Mucosa of descending colon (tissue), 3 donors: ENCODE data around the gene AKAP8. TPM values are rescaled to one million over a fixed set of nuclear protein-coding genes. Genes with fewer than 3 reads are reported as not detected.
"Not testable (repeated sequence)": the region's sequence is repeated elsewhere in the genome, so short reads cannot be mapped to it uniquely, and the experiment has no call there.

Experiments
- ATAC-seq: fragments of 200-7000 bp; cut with Tn5 transposase; one replicate; pipeline ENCODE4 v1.9.1; 2020; ENCODE audit warnings: mild to moderate bottlenecking, moderate library complexity
- DNase-seq, 3 donors: peaks; one replicate each; pipeline ENCODE4 v3.0.0-alpha.2; 2020
- H3K36me3 ChIP-seq: fragments of 200-600 bp; one replicate; pipeline ENCODE4 v1.8.0; 2021; ENCODE audit warnings: low read depth, mild to moderate bottlenecking
- H3K4me1 ChIP-seq: fragments of 200-600 bp; one replicate; pipeline ENCODE4 v1.8.0; 2021; ENCODE audit warnings: low read depth, mild to moderate bottlenecking
- H3K4me3 ChIP-seq: fragments of 200-600 bp; one replicate; pipeline ENCODE4 v1.8.0; 2021; ENCODE audit warnings: mild to moderate bottlenecking
- H3K9me3 ChIP-seq: fragments of 200-600 bp; one replicate; pipeline ENCODE4 v1.8.0; 2021; ENCODE audit warnings: mild to moderate bottlenecking
- CTCF ChIP-seq: fragments of 200-600 bp; IDR thresholded peaks from one replicate; pipeline ENCODE4 v1.8.0; 2022; ENCODE audit warnings: antibody characterized with exemption, mild to moderate bottlenecking
- intact Hi-C, 2 donors: fragments of 100-400 bp; cut with DNase I in 1 of 2; cut with micrococcal nuclease in 1 of 2; formaldehyde crosslinking; loops; one replicate each; pipeline versions ENCODE4 v1.11.0 to v1.11.1; 2022; cut with DNase I, micrococcal nuclease
- total RNA-seq, 3 donors: library from RNA; stranded (reverse); fragmentation: NEBNext Ultra II Directional in 2 of 3; extraction: Animal tissue kit (Norgen Biotek cat#: 25700) in 2 of 3; gene quantifications; one replicate each; pipeline versions ENCODE4 v1.2.1 to v1.2.4, GENCODE V29; 2021 to 2023
- donor health status: DM: no; HTN: no; CAD: no; lungs with moderate emphysema.
- donor health status: DM: no; HTN: no; CAD: no.
- donor health status: DM: no; HTN: yes; CAD: no.

The AKAP8 gene
- total RNA-seq, 3 donors from 2014 or later: 37.8 to 50.0 (median 41.3) TPM

- no peaks in the 10 kb centered on the region for H3K4me1 ChIP-seq
- TF ChIP-seq CTCF: no peak
- H3K4me3 ChIP-seq: no peak overlapping the region
- DNase-seq (no peak), ATAC-seq (no peak)
- H3K9me3 ChIP-seq: no peaks in the 10 kb centered on the region
- intact Hi-C loops: no loop called here
- peaks cover 27% of the 10 kb centered on the region for H3K36me3 ChIP-seq
Observed at GRCh38 chr19:15367439-15367838, 12.1 kb downstream of the AKAP8 start.

GRCh38 chr19:15365264-15365663, 14.3 kb downstream of the AKAP8 start:
- Histone ChIP-seq H3K36me3 (peaks cover 20% of the 10 kb centered on the region), H3K4me1 (no peaks in the 10 kb centered on the region), H3K4me3 (no peak overlapping the region), H3K9me3 (no peaks in the 10 kb centered on the region)
- intact Hi-C loops: no loop called here
- DNase-seq: no peak
- no peak for TF ChIP-seq CTCF
- no peak for ATAC-seq

- H3K9me3 ChIP-seq, ATAC-seq, intact Hi-C loops, H3K4me1 ChIP-seq, H3K4me3 ChIP-seq, DNase-seq: not testable (repeated sequence)
- H3K36me3 ChIP-seq: peaks cover 16% of the 10 kb centered on the region
Observed at GRCh38 chr19:15363791-15364190, 15.8 kb downstream of the AKAP8 start.

- H3K4me3 ChIP-seq, H3K9me3 ChIP-seq, H3K4me1 ChIP-seq, intact Hi-C loops, ATAC-seq: not testable (repeated sequence)
- H3K36me3 ChIP-seq: peaks cover 16% of the 10 kb centered on the region
- DNase-seq: peak in 1 of 3 donors; percentile 10
Observed at GRCh38 chr19:15363048-15363447, 16.5 kb downstream of the AKAP8 start.

- ATAC-seq: peak; percentile 20
Observed at GRCh38 chr19:15360015-15360414, 19.6 kb downstream of the AKAP8 start.

GRCh38 chr19:15358918-15359317, 20.7 kb downstream of the AKAP8 start:
- DNase-seq (no peak), ATAC-seq (no peak)
- intact Hi-C loops: no loop called here
- Histone ChIP-seq H3K4me3 (no peak overlapping the region), H3K9me3 (no peaks in the 10 kb centered on the region), H3K36me3 (peaks cover 29% of the 10 kb centered on the region), H3K4me1 (no peaks in the 10 kb centered on the region)
- no peak for TF ChIP-seq CTCF

More at GRCh38 chr19:15360015-15360414, 19.6 kb downstream of the AKAP8 start:
- H3K4me1 ChIP-seq, H3K4me3 ChIP-seq, intact Hi-C loops, H3K9me3 ChIP-seq: not testable (repeated sequence)
- H3K36me3 ChIP-seq: peaks cover 20% of the 10 kb centered on the region
- DNase-seq: peak in 1 of 3 donors; percentile 1

GRCh38 chr19:15357906-15358305, 21.7 kb downstream of the AKAP8 start:
- peaks cover 29% of the 10 kb centered on the region for H3K36me3 ChIP-seq
- peak; percentile 47 for ATAC-seq
- no peak for DNase-seq
- TF ChIP-seq CTCF: no peak
- H3K9me3 ChIP-seq: no peaks in the 10 kb centered on the region
- H3K4me1 ChIP-seq: no peaks in the 10 kb centered on the region
- intact Hi-C loops: no loop called here
- H3K4me3 ChIP-seq: no peak overlapping the region
